DMS53 (cell line): ENCODE results near the gene CHTF8.
"Not testable (repeated sequence)": the region's sequence is repeated elsewhere in the genome, so short reads cannot be mapped to it uniquely, and the experiment has no call there.

Source experiments
- DNase-seq: peaks from one replicate; lab custom pipeline; 2025; lab: John Stamatoyannopoulos, UW

The CHTF8 gene

DNA sequence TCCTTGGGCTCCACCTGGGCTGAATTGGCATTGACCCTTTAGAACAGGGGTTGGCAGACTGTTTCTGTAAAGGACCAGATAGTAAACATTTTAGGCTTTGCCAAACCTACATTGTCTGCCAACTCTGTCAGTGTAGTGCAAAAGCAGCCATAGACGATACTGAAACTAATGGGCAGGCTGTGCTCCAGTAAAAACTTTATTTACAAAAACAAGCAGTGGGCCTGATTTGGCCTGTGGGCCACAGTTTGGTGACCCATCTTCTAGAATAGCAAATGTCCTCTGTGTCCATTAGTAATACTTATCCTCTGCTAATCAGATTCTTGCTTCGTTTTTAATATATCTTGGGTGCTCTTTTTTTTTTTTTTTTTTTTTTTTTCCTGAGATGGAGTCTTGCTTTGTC, 6.2 kb upstream of the CHTF8 start:
- no peak for DNase-seq

DNA sequence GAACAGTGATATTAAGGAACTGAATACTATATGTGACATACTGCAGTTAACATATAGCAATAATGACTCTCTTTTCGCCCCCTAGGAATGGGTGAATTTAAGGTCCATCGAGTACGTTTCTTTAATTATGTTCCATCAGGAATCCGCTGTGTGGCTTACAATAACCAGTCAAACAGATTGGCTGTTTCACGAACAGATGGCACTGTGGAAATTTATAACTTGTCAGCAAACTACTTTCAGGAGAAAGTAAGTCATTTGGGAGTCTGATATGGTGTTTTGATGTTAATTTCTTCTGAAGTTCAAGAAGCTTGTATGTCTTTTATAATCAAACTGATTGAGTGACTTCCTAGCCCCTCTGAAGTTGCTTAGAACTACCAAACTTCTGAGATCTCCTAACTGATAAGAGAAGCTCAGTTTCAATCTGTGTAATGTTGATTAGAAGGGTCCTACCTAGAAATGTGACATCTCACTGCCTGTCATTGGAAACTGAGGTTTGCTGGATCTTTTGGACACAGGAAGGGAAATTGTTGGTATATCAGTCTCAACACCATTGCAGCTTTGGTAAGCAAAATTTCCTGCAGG, 1.1 kb upstream of the CHTF8 start:
- DNase-seq = no peak

DNA sequence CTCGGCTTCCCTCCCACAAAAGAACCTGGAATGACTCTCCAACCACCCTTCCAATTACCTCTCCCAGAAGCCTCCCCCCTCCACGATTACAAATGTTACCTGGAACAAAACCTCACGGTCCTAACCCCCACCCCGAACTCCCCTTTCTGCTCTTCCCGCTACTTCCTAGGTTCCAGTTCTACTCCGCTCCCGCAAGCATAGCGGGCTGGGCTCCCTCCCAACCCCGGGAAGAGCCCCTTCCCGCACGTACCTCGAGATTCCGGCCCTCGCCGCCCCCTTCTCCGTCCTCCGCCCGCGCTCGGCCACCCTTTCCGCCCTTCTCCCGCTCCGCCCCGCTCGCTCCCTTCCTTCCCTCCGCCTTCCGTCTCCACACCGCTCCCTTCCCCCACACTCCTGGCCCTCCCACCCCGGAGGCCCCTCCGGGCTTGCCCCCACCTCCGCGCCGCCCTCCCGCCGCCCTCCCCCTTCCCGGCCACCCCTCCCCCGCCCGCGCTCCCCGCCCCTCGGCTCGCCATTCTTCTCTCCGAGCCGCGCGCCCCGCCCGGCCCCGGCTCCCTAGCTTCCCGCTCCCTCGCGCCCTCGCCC, 457 bp downstream of the CHTF8 start:
- DNase-seq = peak; percentile 82

DNA sequence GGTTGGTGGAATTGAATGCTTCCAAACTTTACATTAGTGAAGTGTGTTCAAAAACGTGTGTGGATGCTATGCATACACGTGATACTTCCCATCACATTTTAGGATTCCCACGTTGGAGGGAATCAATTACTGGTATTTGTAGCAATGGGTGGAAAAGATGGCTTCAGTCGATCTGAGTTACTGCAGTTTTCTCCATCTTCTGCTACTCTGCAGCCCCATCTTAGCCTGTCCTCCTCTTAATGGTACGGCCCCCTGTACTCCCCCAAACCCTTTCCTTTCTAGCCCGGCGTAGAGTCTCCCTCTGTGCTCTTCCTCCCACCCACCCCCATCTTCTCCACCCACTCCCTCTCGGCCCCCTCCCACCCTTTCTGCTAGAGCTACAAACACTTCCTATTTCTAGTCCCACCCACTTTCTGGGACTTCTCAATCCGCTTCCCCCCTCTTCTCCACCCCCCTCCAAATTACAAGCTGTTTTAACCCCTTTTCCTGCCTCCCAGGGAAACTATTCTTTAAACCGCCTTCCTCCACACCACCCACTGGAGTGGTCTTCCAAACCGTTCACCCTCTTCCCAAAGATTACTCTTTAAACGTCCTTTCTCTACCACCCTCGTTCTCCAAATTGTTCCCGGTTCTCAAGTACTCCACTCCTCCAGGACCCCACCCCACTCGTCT, 1.1 kb downstream of the CHTF8 start:
- peak; percentile 30 for DNase-seq

DNA sequence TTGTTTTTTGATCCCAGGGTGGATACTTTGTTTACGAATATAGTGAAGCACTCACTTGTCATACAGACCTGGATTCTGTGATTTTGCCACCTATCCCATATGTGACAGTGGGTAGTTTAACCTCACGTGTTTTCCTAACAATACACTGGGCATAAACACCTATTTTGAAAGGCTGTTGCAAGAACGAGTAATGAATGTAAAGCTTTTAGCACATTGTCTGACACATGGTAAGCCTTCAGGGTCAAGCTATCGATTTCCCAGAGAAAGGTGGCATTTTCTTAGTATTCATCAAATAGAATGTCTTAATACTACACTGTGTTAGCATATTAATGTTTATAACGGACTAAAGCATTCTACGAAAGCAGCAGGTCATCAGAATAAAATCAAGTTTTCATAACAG, 1.9 kb downstream of the CHTF8 start:
- no peak for DNase-seq

DNA sequence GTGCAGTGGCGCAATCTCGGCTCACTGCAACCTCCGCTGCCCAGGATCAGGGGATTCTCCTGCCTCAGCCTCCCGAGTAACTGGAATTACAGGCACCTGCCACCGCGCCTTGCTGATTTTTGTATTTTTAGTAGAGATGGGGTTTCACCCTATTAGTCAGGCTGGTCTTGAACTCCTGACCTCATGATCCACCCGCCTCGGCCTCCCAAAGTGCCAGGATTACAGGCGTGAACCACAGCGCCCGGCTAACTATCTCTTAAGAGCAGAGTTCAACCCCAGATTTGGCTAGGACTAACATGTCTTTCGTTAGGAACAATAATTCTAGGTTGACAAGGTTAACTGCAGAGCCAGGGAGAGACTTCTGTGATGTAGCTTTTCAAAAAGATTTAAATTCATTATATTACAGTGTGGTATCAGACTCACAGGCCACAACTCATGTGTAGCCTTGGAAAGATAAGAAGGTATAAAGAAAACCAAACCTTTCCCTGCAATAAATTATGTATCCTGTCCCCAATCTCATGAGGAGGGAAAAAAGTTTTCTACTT, 4.3 kb downstream of the CHTF8 start:
- DNase-seq = no peak

DNA sequence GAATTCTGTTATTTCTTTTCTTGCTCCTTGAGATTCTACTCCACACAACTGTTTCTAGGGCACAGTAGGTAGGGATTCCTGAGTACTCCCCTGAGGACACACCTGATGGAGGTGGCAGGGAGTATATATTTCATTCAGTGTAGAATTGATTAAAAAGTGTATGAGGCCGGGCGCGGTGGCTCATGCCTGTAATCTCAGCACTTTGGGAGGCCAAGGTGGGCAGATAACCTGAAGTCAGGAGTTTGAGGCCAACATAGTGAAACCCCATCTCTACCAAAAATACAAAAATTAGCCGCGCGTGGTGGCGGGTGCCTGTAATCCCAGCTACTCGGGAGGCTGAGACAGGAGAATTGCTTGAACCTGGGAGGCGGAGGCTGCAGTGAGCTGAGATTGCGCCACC, 5.6 kb downstream of the CHTF8 start:
- not testable (repeated sequence) for DNase-seq

DNA sequence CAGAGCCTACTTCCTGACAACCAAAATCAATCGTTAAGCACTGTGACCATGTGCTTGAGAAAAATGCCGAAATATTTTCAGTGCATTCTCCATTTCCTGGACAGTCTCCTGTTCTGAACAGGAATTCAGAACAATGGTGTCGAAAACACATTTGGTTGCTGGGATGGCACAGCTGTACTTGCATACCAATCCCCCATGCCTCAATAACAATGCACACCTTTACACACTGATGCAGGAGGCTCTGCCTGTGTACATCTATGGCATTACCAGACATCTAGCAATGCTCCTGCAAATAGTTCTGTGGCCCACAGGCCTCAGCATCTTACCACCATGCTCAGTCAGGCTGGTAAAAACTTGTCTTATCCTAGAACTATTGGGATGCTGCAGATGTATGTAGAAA, 6.2 kb downstream of the CHTF8 start:
- no peak for DNase-seq

DNA sequence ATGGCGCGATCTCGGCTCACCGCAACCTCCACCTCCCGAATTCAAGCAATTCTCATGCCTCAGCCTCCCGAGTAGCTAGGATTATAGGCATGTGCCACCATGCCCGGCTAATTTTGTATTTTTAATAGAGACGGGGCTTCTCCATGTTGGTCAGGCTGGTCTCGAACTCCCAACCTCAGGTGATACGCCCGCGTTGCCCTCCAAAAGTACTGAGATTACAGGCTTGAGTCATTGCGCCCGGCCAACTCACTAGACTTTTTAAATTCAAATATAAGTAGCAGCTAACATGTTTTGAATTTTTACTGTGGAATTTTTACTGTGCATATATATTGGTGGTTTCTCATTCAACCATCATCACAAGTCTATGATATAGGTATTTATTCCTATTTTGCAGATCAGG, 7.4 kb downstream of the CHTF8 start:
- DNase-seq = not testable (repeated sequence)

DNA sequence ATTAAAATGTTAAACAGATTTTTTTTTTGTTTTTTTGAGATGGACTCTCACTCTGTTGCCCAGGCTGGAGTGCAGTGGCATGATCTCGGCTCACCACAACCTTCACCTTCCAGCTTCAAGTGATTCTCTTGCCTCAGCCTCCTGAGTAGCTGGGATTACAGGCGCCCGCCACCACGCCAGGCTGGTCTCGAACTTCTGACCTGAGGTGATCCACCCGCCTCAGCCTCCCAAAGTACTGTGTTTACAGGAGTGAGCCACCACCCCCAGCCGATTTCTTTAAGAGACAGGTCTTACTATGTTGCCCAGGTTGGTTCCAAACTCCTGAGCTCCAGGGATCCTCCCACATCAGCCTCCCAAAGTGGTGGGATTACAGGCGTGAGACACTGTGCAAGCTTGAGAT, 8.0 kb downstream of the CHTF8 start:
- not testable (repeated sequence) for DNase-seq

DNA sequence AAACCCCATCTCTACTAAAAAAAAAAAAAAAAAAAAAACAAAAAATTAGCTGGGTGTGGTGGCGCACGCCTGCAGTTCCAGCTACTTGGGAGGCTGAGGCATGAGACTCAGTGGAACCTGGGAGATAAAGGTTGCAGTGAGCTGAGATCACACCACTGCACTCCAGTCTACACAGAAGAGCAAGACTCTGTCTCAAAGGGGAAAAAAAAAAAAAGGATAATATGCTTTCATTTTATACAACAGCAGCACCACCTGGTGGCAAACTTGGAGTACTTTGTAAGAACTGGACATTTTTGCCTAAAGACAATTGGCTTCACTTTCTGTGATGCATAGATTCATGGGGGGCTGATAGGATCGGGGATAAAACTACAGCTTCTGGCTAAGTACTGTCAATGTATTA, 8.5 kb downstream of the CHTF8 start:
- DNase-seq = peak; percentile 82

DNA sequence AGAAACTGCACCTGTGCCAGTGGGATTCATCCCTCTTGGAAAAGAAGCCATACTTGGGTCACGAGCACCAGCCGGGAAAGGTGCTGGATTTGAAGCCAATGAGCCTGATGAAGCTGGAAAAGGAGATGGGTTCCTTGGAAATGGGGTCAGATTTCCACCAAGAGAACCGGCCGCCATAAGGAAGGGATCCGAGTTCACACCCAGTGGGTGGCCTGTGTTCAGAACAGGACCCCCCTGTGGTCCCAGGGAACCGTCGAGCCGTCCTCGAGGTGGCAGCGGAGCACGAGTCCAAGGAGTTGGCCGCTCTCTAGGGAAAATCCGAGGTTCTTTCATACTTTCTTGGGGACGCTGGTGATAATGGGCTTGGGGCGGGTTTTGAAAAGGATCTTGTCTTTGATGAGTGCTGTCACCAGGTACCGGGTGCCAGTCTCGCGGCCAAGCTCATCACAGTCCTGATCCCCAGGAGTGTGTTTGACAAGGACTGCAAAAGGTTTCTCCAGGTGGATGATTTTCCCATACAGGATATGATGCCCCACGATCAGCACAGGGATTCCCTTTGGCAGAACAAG, 12.2 kb downstream of the CHTF8 start:
- DNase-seq = no peak

DNA sequence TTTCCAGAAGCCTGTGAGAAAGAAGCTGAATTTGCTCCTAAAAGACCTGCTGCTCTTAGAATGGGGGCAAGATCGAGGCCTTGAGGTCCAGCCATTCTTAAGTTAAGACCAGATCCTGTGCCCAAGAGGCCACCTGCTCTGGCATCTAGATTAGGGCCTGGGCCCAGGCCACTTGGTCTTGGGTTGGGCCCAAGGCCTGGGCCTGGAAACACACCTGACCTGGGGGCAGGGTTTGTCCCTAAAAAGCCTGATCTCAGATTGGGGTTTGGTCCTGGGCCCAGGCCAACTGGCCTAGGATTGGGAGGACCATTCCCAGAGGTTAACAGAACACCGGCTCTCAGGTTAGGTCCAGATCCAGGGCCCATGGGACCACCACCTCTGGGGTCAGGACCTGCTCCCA, 12.9 kb downstream of the CHTF8 start:
- DNase-seq = no peak

DNA sequence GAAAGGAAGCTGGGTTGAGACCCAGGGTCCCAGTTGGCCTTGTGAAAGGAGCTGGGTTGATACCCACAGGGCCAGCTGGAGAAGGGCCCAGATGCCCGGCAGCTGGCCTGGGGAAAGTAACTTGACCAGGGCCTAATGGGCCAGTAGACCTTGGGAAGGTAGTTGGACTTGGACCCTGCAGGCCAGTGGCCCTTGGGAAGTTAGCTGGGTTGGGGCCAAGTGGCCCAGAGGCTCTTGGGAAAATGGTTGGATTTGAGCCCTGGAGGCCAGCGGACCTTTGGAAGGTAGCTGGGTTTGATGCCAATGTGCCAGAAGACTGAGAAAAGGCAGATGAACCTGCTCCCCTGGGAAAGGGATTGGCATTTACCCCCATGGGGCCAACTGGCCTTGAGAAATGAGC, 13.4 kb downstream of the CHTF8 start:
- DNase-seq = no peak

DNA sequence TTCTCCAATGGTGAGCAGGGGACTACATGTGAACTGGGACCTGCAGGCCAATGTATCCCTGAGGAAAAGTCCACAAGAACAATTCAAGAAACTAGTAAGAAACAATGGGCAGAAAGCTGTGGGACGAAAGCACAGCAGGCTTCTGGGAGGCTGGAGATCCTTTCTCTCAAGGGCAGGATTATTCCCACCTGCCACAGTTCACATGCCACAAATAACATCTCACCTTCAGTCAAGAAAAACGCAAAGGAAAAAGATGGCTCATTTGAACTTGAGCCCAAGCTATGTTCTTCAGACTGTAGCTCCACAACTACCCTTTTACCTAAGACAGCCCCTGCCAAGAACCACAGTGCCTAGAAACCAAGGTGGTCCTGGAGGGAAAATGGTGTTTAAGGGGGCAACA, 13.9 kb downstream of the CHTF8 start:
- DNase-seq = no peak

DNA sequence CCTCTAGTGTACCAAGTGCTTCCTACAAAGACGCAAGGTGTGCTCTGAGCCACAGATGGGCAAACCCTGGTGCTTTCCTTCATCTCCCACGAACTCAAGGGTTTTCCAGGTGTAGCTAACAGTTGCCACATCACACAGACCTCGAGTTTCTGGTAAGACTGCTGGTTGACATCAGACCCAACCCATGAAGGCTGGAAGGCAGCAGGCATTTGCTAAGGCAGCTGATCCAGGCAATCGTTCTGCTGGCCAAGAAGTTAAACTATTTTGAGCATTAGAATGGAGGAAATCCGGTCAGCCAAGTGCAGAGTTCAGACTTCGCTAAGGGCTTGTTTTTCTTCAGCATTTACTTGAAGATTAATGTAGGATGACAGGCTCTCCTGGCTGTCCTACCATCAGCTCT, 15.5 kb downstream of the CHTF8 start:
- DNase-seq = no peak

DNA sequence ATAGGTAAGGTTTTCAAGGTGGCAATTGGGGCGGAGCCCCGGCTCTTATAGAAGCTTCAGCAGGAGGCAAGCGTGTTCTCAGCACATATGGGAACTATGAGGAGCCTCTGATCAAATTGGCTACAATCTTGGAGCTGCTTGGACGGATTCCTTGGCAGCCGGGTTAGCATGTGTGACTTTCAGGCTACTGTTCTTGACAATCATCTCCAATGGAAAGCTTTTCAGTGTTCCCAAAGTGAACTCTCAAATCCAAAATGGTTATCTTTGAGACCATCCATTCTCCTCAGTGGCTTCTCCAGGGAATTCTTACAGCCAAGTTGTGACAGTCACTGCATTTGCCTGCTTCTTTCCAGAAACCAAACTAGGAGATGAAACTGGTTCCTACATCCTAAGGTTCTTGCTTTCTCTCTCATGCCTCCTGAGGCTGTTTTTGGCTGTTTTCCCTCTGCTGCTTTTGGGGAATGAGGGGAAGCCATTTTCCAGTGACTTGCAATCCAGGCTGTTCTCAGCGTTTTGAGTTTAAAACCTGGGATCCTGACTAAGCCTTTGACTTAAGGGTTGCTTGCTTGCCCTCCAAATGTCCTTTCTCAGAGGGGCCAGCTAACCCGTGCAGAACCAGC, 16.0 kb downstream of the CHTF8 start:
- DNase-seq = no peak

DNA sequence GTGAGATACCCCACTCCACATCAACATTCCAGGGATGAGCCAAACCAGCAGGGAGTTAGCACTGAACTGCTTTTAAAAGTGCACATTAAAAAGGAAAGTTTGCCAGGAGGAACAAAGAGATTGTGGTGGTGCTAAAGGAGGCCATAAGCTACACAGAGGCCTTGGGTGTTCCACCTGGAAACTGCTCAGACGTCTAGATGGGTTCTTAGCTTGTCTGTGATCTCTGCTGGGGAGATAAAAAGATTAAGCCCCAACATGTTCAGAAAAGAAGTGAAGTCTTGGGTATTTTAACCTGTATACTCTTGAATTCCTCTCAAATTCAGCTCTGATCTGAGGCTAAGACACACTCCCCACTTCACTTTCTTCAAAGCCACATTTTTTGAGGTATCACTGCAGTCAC, 16.6 kb downstream of the CHTF8 start:
- DNase-seq = no peak

DNA sequence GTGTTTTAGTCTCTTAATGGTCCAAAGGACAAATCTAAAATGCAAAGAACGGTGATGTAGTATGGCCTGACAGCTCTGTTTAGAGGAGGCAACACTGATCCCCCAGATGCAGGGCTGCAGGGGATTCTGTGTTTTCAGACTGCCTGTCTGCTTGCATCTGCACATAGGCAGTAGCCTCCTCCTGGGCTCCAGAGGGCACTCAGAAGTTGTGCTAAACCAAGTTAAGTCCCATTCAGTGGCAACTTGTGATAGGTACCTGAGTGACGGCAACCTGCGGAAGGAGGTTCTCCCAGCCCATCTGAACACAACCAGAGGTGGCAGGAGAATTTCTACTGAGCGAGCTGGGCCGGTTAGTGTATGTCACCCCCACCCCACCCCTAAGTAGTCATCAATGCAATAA, 17.0 kb downstream of the CHTF8 start:
- no peak for DNase-seq

DNA sequence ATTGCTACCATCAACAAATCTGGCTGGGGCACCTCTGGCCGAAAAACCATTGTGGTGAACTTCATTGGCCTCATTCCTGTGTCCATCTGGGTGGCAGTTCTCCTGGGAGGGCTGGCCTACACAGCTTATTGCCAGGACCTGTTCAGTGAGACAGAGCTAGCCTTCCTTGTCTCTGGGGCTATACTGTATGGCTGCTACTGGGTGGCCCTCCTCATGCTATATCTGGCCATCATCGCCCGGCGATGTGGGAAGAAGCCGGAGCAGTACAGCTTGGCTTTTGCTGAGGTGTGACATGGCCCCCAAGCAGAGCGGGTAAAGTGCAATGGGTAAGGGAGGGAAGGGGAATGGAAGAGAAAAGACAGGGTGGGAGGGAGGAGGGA, 17.4 kb downstream of the CHTF8 start:
- DNase-seq = no peak

DNA sequence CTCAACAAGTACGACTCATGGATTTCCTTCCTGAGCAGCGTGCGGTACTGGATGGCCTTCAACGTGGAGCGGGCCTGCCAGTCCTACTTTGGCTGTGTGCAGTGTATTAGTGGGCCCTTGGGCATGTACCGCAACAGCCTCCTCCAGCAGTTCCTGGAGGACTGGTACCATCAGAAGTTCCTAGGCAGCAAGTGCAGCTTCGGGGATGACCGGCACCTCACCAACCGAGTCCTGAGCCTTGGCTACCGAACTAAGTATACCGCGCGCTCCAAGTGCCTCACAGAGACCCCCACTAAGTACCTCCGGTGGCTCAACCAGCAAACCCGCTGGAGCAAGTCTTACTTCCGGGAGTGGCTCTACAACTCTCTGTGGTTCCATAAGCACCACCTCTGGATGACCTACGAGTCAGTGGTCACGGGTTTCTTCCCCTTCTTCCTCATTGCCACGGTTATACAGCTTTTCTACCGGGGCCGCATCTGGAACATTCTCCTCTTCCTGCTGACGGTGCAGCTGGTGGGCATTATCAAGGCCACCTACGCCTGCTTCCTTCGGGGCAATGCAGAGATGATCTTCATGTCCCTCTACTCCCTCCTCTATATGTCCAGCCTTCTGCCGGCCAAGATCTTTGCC, 17.9 kb downstream of the CHTF8 start:
- no peak for DNase-seq

DNA sequence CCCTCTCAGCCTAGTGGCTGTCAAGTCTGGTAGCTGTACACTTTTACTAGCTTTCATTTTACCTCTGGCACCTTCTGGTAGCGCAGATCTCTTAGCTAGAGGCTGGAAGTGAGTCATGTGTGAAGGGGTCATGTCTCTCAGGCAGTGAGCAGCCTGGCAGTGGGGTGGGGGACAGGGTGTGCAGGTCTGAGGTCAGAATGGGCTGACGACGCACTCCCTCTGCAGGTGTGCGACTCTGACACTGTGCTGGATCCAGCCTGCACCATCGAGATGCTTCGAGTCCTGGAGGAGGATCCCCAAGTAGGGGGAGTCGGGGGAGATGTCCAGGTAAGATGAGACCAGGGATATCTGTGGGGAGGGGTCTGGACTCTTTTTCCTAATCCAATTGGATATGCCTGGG, 19.2 kb downstream of the CHTF8 start:
- DNase-seq = no peak
